Neutrophil (primary cell): Measurements from ENCODE around the gene SLC52A3.

Source experiments
- H3K27ac ChIP-seq: fragments of 200-600 bp; sonication (generic); 2 replicates; pipeline ENCODE4 v1.5.1; 2016; ENCODE audit warnings: mild to moderate bottlenecking, moderate library complexity
- H3K27me3 ChIP-seq: fragments of 200-600 bp; sonication (generic); 2 replicates; pipeline ENCODE4 v1.6.0; 2016; ENCODE audit warnings: mild to moderate bottlenecking
- H3K36me3 ChIP-seq: fragments of 200-600 bp; sonication (generic); 2 replicates; pipeline ENCODE4 v1.5.1; 2017
- H3K4me1 ChIP-seq, 2 experiments: fragments of 200-600 bp in 1 of 2; sonication (generic) in 1 of 2; 1 replicate in 1 of 2; 2 replicates in 1 of 2; pipeline versions ENCODE4 v1.5.1 to v1.6.1; 2013 to 2016; ENCODE audit warnings: low read depth in 1 of 2, low read length in 1 of 2, mild to moderate bottlenecking in 1 of 2, moderate library complexity in 1 of 2; ENCODE audit not compliant: control insufficient read depth in 1 of 2, insufficient read depth in 1 of 2
- H3K4me3 ChIP-seq, 2 experiments: fragments of 200-600 bp in 1 of 2; sonication (generic) in 1 of 2; 1 replicate in 1 of 2; 2 replicates in 1 of 2; pipeline ENCODE4 v1.5.1; 2013 to 2016; ENCODE audit warnings: low read depth in 1 of 2, low read length in 1 of 2, mild to moderate bottlenecking in 1 of 2, moderate library complexity in 1 of 2
- H3K9me3 ChIP-seq: fragments of 200-600 bp; sonication (generic); 2 replicates; pipeline ENCODE4 v1.5.1; 2016
- TF ChIP-seq, protein P1 (sequence below): fragments of 200-600 bp; sonication (generic); IDR thresholded peaks from 2 replicates; pipeline ENCODE4 v1.5.1; 2016; ENCODE audit warnings: antibody characterized with exemption

The SLC52A3 gene

DNA sequence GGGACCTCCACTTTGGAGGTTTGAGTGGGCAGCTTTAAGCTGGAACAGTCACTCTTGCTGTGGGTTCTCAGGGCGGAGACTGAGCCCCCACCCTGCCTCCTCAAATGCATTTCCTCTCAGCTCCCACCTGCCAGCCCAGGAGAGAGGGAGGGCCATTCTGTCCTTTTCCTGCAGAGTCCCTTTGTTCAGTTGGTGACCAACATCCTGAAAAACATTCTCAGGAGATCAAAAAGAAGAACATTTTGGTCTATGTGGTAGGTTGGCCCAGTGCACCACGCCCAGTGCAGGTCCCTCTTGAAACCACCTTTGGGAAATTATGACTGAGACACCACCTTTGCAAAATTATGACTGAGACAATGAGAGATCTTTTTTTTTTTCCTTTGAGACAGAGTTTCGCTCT lies 13.4 kb downstream of the SLC52A3 start:
- H3K27ac ChIP-seq = no peak overlapping the region
- no peaks in the 10 kb centered on the region for H3K36me3 ChIP-seq
- TF ChIP-seq, protein P1, sequence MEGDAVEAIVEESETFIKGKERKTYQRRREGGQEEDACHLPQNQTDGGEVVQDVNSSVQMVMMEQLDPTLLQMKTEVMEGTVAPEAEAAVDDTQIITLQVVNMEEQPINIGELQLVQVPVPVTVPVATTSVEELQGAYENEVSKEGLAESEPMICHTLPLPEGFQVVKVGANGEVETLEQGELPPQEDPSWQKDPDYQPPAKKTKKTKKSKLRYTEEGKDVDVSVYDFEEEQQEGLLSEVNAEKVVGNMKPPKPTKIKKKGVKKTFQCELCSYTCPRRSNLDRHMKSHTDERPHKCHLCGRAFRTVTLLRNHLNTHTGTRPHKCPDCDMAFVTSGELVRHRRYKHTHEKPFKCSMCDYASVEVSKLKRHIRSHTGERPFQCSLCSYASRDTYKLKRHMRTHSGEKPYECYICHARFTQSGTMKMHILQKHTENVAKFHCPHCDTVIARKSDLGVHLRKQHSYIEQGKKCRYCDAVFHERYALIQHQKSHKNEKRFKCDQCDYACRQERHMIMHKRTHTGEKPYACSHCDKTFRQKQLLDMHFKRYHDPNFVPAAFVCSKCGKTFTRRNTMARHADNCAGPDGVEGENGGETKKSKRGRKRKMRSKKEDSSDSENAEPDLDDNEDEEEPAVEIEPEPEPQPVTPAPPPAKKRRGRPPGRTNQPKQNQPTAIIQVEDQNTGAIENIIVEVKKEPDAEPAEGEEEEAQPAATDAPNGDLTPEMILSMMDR = no peak
- H3K4me3 ChIP-seq = no peak overlapping the region
- H3K27me3 ChIP-seq = peaks cover 14% of the 10 kb centered on the region
- H3K4me1 ChIP-seq = no peaks in the 10 kb centered on the region
- H3K9me3 ChIP-seq = no peaks in the 10 kb centered on the region

DNA sequence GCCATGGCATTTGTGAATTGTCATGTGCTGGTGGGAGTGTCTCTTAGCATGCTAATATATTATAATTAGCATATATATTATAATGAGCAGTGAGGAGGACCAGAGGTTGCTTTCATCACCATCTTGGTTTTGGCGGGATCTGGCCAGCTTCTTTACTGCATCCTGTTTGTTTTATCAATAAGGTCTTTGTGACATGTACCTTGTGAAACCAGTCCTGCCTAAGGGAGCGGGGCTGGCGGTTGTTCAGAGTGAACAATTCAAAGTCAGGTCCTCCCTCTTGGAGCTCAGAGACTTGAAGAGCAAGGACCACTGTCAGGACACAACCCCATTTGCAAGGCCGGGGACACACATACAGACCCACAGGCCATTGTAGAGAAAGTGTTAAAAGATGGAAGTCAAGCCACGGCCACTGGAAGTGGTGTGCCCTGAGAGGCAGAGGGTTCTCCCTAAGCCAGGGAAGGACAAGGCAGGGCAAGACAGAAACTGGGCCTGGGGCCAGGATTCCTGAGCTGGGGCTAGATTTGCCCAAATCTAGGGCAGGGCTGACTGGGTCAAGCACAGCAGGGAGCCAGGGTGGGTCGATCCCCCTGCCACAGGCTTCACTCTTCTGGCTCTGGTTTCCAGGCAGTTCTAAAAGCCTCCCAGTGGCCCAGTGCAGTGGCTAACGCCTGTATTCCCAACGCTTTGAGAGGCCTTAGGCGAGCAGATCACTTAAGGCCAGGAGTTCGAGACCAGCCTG lies 14.2 kb downstream of the SLC52A3 start:
- Histone ChIP-seq H3K4me3 (no peak overlapping the region), H3K27ac (no peak overlapping the region), H3K9me3 (no peaks in the 10 kb centered on the region), H3K27me3 (peaks cover 9% of the 10 kb centered on the region), H3K36me3 (no peaks in the 10 kb centered on the region), H3K4me1 (no peaks in the 10 kb centered on the region)
- TF ChIP-seq, protein P1 = no peak

DNA sequence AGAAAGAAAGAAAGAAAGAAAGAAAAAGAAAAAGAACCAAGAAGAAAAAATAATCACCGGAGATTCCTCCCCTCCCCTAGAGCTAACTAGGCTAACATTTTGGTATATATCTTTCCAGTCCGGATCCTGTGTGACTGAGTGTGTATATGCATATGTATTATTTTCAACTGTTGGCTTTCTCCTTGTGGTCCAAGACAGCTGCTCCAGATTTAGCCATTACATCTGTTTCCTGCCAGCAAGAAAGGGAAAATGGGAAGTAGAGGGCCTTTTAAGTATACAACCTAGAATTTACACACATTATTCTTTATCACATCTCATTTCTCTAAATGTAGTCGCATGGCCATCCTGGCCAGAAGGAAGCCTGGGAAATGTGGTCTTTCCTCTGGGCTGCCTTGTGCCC lies 15.2 kb downstream of the SLC52A3 start:
- Histone ChIP-seq H3K36me3 (no peaks in the 10 kb centered on the region), H3K27ac (no peak overlapping the region), H3K9me3 (no peaks in the 10 kb centered on the region), H3K4me1 (no peaks in the 10 kb centered on the region), H3K27me3 (peaks cover 9% of the 10 kb centered on the region), H3K4me3 (no peak overlapping the region)
- TF ChIP-seq, protein P1 = no peak

DNA sequence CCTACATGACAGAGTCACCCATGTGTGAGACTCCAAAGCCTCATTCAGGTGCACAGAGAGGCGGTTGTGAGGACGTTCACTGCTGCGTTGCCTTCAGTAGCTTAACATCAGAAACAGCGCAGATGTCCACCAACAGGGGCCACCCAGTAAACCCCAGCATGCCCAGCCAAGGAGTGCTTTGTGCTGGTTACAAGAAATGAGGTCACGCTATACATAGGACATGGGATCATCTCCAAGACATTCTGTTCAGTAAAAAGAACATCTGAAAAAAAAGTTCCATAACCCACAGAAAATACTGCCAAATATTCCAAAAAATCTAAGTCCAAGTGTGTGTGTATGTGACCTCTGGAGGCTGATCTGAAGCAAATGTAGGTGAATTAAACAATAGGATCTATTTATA lies 16.0 kb downstream of the SLC52A3 start:
- H3K4me1 ChIP-seq = no peaks in the 10 kb centered on the region
- no peaks in the 10 kb centered on the region for H3K36me3 ChIP-seq
- TF ChIP-seq, protein P1 = no peak
- H3K27ac ChIP-seq = no peak overlapping the region
- H3K9me3 ChIP-seq = no peaks in the 10 kb centered on the region
- no peak overlapping the region for H3K4me3 ChIP-seq
- H3K27me3 ChIP-seq = peaks cover 3% of the 10 kb centered on the region

DNA sequence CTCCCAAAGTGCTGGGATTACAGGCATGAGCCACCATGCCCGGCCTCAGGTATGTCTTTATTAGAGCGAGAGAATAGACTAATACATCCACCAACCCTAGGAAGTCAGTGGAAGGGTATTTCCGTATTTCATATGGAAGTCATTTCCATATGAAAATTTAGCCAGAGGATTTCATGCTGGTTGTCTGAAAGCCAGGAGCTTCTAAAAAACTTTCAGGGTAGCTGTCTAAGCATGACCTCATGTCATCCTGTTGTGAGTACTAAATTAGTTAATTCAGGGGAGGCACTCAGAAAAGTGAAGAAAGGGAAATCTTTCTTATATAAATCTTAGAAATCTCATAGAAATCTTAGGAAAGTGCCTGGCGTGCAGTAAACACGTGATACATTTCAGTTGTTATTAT lies 16.5 kb downstream of the SLC52A3 start:
- no peaks in the 10 kb centered on the region for H3K9me3 ChIP-seq
- H3K27ac ChIP-seq = no peak overlapping the region
- no peaks in the 10 kb centered on the region for H3K27me3 ChIP-seq
- H3K4me1 ChIP-seq = no peaks in the 10 kb centered on the region
- TF ChIP-seq, protein P1 = no peak
- no peaks in the 10 kb centered on the region for H3K36me3 ChIP-seq
- no peak overlapping the region for H3K4me3 ChIP-seq
